Epithelial cell of prostate (primary cell): ENCODE data around the gene HSH2D.

Source experiments
- DNase-seq: peaks from one replicate; pipeline ENCODE4 v3.0.0-alpha.2; 2011; ENCODE audit warnings: low read depth, low spot score
- H3K27ac ChIP-seq: fragments of 450-650 bp; 2 replicates; pipeline ENCODE4 v1.5.1; 2017; ENCODE audit warnings: mild to moderate bottlenecking

Gene HSH2D

DNA sequence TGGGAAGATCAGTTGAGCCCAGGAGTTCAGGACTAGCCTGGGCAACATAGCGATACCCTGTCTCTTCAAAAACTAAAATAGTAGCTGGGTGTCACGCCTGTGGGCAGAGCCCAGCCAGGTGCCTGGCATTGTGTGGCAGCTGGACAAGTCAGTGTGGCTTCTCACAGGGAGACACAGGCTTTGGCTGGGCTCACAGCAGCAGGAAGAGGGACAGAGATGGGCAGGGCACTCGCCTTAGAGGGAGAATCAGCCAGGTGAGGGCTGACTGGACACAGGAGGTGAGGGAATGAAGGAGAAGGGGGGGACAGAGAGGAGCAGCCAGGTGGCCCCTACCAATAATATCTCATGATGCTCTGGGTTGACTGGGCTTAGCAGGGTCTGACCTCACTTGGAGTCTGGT, 45.0 kb downstream of the HSH2D start:
- no peak overlapping the region for H3K27ac ChIP-seq
- no peak for DNase-seq

DNA sequence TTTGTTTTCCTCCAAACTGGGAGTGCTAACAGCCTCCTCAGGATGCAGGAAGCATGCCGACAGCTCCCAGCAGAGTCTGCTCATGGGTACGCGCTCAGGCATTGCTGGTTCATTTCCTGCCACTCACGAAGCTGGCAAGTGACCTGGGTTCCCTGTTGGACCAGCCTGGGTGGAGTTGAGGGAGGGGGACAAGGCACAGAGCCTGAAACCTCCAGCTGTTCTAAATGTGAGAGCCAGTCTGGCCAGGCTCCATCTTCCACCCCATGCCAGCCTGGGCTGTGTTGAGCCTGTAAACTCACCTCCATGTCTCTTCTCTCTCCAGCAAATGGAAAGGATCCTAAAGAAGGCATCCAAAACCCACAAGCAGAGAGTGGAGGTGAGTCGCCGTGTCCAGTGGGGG, 46.7 kb downstream of the HSH2D start:
- no peak overlapping the region for H3K27ac ChIP-seq
- DNase-seq, result no peak

DNA sequence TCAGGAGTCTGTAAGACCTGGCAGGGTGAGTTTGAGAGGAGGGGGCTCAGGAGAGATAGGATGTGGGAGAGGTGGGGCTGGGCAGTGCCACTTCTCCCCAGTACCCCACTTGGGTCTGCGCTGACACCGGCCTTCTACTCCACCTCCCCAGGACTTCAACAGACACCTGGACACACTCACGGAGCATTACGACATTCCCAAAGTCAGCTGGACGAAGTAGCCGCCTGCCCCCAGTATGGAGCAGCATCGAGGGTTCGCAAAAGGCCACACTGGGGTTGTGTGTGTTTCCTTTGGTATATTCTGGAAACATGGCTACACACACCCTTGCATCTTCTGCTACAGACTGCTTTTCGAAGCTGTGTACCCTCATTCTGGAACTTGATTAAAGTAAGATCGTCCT, 47.3 kb downstream of the HSH2D start:
- no peak for DNase-seq
- H3K27ac ChIP-seq, result no peak overlapping the region

DNA sequence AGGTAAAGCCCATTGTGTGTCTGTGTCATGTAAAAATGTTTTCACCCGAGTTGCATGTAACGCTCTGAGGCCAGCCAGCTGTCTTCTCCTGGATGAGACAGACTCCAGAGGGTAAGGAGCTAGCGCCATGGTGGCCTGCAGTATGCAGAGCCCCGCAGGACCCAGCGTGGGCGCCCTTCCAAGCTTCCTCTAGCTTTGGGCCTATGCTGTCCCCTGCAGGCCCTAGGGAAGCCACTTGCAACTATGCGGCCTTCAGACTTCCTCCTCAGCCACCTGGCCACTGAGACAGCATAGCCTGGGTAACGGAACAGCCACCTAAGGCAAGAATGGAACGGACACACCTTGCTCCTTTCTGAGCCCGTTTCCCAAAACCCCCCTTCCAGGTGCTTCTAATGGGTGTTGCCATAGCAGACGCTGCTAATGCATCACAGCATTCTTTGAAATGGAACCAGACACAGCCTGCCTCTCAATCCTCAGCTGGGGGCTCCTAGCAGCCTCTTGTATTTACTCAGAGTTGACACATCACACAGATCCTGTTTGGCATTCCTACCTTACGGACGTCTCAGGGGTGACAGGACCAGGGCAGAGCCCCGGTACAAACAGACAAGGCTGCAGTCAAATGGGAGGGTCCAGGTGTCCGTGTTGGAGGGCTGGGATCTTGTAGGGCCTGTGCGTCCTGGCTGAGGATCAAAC, 47.9 kb downstream of the HSH2D start:
- no peak for DNase-seq
- H3K27ac ChIP-seq, result no peak overlapping the region

DNA sequence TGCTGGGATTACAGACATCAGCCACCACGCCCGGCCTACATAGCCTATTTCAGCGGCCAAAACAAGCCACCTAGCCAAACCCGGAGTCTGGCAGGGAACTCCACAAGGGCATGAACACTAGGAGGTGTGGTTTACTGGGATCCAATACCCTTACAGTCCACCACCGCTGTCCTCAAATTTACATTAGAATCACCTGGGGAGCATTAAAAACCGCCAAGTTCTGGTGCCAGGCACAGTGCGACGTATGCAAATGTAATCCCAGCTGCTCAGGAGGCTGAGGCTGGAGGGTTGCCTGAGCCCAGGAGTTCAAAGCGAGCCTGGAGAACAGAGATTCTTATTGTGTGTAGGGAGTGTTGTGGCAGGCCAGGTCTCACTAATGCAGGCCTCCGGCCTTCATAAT, 50.0 kb downstream of the HSH2D start:
- H3K27ac ChIP-seq, result no peak overlapping the region
- DNase-seq, result no peak

DNA sequence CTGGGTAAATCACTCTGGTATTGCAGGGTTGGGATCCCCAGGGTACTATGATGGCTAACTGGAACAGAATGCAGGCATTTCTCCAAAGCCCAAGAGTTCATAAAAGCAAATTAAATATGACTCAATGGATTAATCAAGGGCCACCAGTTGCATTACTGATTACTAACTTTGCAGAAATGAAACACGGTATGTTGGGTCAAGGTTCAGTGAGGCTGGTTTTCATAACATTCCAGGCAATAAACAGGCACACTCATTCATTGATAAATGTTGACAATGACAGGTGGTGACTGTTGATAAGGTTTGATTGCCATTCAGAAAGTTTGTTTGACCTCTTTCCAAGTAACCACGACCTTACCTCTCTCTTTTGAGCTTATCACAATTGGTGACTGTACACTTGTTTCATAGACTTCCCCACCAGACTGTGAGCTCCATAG, 53.7 kb downstream of the HSH2D start:
- DNase-seq, result peak; percentile 45

DNA sequence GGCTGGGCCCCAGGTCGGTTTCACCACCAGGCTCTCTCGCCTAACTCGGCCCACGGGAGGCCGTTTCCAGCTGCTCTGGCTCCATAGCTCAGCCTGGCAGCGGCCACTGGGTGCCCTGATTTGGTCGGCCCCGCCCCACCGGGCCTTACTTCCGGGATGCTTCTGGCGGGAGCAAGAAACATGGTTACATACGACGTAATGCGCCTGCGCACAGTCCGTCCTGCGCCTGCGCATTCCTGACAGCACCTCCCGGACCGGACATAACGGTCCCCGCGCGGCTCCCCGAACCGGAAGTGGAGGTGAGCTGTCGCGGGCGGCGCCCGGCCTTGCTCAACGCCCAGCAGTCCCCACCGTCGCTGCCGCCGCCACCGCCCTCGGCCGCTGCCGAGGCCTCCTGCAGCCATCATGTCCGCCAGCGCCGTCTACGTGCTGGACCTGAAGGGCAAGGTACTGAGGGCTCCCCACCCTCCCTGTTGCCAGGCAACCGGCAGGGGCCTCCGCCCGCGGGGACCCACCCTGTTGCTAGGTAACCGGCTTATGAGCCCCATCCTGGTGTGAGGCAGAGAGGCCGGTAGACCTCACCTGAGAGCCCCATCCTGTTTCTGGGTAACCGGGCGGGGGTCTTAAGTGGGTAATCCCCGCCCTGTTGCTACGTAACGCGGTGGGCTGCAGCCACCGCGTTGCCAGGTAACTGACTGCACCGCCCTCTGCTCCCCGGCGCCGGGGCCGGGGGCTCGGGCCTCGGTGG, 54.3 kb downstream of the HSH2D start, which contains the start of gene AP1M1:
TSS of gene AP1M1 (plus strand) at position 290 of the 748 bp plus-strand sequence. CDS start at position 406, 116 bp downstream.
- peak; percentile 86 for DNase-seq
- H3K27ac ChIP-seq, result peak within 1 kb of the TSS; percentile 69

More for the DNA sequence above, 53.7 kb downstream of the HSH2D start:
- H3K27ac ChIP-seq, result peak overlapping the region; percentile 69

DNA sequence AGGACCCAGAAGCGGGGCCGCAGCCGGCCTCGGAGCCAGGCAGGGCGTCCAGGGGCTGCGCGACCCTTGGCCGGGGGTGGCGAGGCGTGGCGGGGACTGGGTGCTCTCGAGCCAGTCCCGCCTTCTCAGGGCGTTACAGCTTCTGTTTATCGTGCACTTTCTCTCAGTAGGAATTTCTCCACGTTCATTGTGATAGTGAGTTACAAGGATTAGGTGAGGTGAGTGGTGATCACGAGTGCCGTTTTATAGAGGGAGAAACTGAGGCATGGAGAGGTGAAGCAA, 54.8 kb downstream of the HSH2D start:
- no peak for DNase-seq
- peak overlapping the region; percentile 69 for H3K27ac ChIP-seq

DNA sequence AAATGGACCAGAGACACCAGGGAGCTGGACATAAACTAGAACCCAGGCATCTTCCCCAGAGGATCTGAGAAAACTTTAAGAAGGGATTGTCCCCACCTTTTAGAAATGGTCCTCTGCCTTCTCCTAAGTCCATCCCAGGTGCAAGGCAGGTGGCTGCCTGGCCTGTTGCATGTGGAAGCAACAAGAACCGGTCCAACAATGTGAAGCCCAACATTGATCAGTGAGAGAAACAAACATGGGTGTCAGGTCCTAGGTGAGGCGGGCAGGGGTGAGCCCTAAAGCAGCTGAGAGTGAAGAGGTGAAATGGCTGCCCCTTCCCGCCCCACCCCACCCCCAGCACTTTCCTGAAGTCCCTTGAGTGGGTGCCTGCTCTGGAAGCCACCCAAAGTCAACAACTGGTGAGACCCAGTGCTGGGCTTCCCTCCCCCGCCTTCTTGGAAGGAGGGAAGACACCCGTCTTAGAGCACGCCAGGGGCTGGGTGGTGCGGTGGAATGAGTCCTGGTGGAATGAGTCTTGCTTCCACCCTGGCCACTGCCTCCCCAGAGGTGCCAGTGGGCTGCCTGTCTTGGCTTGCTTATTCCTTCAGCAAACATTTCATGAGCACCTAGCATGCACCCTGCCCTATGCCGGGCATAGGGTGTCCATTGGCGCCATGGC, 55.9 kb downstream of the HSH2D start:
- DNase-seq, result no peak
- no peak overlapping the region for H3K27ac ChIP-seq

DNA sequence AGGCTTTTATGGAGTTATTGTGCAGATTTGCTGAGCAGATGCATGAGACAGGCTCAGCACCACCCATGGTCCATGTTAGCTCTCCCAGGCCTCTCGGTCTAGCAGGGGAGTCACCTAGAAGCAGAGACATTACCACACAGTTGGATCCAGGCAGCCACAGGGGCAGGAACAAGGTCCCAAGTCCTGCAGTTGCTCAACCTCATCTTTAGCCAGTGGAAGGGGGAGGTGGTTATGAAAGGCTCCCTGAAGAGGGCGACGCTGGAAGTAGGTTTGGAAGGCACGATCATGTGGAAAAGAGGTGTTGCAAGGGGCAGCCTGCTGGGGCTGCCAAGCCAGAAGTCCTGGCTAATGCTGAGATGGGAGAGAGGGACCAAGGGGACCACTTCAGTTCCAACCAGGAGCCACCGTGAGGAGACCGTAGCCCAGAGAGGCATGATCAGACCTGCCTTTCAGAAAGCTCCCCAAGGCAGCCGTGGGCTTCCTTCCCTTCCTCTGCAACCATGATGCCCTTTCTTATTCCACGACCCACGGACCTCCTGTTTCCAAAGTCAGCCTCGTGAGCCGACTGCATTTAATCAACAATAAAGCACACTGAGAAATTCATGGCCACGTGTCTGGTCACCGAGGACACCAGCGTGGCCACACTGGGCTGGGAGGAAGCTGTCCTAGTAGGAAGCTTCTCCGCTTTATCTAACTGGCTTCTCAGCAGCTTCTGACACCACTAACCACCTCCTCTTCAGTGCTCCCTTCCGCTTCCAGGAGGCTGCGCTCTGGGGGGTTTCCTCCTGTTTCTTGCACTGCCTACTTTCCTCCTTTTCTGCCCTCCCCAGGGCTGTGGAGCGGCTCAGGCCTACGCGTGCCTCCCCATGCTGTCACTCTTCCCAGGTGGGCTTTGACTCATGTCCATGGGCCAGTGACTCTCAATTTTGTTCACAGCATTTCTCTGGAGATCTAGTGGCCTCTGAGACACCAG, 56.8 kb downstream of the HSH2D start:
- no peak overlapping the region for H3K27ac ChIP-seq
- no peak for DNase-seq

DNA sequence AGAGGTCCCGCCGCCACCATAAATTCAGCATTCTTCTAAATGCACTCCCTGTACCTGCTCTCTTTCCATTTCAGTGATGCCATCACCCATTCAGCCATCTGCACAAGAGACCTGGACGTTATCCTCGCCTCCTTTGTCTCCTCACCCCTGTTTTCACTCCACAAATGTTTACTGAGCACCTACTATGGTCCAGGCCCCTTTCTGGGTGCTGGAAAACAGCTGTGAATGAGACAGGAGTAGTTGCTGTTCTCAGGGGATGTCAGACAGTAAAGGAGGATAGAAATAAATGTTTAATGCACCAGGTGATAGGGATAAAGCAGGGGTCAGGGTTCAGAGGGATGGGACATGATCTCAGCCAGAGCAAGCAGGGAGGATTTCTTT, 57.5 kb downstream of the HSH2D start:
- H3K27ac ChIP-seq, result no peak overlapping the region
- no peak for DNase-seq

DNA sequence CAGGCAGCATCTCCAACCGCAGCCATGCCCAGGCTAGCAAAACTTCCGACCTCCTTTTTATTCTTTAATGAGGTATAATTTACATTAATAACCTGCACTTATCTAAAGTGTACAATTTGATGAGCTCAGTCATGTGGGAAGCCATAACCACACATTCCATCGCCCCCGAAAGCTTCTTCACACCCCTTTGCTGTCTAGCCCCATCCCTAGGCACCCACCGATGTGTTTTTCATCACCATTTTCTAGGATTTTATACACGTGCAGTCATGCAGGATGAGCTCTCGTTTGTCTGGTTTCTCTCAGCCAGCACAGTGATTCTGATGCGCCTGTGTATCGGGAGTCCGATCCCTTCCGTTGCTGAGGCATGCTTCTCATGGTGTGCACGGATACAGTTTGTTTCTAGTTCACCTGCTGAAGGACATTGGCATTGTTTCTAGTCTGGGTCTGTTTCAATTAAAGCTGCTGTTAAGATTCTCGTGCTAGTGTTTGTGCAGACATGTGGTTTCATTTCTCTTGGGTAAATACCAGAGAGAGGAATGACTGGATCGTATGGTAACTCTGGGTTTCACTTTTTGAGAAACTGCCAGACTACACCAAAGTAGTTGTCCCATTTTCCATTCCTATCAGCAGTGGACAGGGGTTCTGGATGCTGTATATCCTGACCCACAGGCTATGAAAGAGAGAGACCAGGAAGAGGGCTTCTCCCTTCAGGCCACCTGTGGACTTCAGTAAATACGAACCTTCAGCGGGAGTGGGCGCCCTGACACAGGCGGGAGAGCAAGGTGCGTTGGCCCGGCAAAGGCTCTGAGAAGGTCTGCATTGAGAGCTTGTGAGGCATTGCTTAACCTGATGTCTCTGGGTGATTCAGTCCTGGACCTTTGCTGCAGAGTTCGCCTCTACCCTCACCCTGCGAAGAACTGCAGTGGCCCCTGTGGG, 59.1 kb downstream of the HSH2D start:
- H3K27ac ChIP-seq, result no peak overlapping the region
- DNase-seq, result no peak

DNA sequence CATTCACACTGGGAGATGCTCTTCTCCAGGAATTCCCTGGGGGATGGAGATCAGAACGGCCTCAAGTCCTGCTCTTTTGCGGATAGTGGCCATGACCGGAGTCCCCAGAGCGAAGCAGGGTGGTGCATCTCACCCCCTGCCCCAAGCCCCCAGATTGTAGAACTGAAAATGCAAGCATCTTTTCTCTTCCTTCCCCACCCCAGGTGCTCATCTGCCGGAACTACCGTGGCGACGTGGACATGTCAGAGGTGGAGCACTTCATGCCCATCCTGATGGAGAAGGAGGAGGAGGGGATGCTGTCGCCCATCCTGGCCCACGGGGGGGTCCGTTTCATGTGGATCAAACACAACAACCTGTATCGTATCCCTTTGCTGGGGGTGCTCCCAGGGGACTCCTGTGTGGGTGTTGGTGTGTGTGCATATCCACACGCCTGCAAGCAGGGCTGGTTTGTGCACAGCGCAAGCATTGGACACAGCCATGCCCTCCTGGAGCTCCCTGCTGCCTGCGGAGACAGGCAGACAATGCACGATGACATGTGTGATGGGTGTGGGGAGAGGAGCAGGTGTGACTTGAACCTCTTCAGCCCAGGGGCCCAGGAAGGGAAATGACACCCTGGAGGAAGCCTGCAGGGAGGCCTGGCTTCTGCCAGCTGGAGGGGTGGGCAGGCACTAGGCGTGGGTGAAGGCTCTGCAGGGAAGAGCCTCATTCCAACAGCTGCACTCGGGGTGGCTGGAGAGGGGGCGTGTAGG, 59.9 kb downstream of the HSH2D start:
- no peak for DNase-seq
- H3K27ac ChIP-seq, result no peak overlapping the region

DNA sequence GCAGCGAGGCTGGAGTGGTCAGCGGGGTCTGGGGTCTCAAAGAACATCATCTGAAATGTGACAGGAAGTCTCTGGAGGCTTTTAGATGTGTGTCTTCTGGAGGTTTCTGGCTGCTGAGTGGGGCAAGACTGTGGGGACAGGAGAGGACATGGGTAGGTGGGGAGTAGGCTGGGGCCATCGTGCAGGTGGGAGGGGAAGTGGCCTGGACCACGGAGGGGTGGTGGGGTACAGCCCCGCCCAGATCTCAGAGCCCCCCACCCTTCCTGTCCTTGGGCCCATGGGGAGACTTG, 60.5 kb downstream of the HSH2D start:
- H3K27ac ChIP-seq, result no peak overlapping the region
- no peak for DNase-seq

DNA sequence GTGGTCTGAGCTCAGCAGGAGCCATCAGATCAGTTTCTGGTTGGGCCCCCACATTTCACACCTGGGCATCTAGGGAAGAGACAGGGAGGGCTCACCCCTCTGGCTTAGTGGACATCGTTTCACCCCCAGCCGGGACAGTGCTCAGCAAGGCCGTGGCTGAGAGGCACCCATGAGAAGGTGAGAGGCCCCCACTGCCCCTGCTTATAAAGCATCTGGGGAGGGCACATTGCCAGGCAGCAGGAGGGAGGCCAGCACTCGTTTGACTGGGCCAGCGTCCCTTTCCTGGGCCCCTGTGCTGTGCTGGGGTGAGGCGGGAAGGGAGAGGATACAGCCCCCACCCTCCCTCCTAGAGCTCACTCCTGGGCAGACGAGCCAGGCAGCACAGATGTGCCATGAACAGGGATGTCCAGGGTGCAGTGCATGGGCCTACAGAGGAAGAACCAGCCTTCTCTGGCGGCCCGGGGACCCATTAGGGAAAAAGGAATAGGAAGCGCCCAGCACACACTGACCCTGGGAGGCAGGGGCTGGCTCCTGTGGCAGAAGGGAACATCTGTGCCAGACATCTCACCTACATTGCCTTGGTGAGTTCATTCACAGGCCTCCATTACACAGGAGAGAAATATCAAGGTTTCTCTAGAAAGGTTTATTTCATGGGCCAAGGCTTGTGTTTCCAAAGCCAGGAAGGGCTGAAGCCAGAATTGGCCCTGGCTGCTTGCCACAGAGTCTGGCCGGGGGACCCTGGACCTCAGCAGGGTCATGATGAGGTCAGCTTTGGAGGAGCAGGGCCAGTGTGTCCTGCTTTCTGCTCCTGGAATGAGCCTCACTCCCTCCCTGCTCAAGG, 61.9 kb downstream of the HSH2D start:
- DNase-seq, result no peak
- no peak overlapping the region for H3K27ac ChIP-seq

DNA sequence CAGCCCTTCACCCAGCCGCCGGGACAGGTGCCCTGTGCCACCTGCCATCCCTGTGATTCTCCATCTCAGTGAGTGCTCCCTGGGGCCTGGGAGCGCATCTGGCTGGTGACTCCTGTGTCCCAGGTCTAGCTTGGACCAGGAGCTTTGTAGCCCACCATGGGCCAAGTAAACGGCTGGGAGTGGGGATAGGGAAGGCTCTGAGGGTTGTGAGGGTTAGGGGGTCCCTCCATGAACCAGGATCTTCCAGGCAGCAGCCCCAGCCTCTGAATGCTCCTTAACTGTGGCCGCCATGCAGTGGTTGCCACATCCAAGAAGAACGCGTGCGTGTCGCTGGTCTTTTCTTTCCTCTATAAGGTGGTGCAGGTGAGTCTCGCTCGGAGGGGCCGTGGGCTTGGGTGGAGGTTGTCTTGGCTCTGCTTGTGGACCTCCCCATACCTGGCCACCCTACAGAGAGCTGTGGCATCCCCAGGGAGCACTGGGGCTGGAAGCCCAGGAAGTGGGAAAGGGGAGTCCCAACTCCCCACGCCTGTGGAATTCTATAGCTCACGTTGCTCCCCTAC, 62.6 kb downstream of the HSH2D start:
- no peak overlapping the region for H3K27ac ChIP-seq
- no peak for DNase-seq

DNA sequence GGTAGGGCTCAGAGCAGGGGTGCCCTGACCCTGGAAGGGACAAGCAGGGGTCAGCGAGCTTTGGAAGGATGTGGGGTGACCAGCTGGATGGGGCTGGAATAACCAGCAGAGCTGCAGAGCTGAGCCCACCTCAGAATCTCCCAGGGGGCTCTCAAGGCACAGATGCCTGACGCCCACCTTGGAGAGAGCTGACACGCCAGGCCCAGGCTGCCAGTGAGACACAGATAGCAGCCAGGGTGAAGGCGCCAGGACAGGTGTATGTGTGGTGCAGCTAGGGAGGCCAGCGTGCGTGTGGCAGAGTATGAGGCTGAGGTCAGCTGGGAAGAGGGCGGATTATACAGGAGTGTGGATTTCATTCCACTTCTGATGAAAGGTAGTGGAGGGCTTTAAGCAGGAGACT, 63.2 kb downstream of the HSH2D start:
- DNase-seq, result no peak
- H3K27ac ChIP-seq, result no peak overlapping the region

DNA sequence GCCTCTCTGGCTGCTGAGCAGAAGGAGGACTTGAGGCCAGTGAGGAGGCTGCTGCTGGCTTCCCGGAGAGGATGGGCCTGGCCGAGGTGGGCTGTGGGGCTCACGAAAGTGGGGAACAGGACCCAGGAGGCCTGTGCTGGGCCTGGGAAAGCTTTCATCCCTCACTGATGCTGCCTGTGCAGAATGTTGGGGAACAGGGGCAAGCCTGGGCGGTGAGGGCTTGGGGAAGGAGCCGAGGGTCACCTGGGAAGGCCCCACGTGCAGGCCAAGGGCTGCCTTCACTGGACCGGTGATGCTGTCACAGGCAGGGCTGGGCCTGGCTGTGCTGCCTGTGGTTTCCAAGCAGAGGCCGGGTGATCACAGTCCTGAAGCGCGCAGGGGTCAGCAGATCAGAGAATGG, 63.6 kb downstream of the HSH2D start:
- no peak overlapping the region for H3K27ac ChIP-seq
- no peak for DNase-seq
